Stimulated activated naive CD8-positive, alpha-beta T cell treated with anti-CD3 and anti-CD28 coated beads, Interleukin-15, amount 100 ng/mL, for 72 hours (primary cell): ENCODE results near the gene SARM1.

Experiments used
- ATAC-seq: fragments of 150-1000 bp; cut with Tn5 transposase; 2 replicates; pipeline ENCODE4 v1.10.0; 2021; ENCODE audit warnings: mild to moderate bottlenecking, moderate library complexity
- DNase-seq, 2 donors: peaks; one replicate each; pipeline ENCODE4 v3.0.0; 2021 to 2022
- H3K27ac Mint-ChIP-seq, 2 donors: one replicate each; pipeline ENCODE4 v1.8.0; 2022; ENCODE audit warnings: mild to moderate bottlenecking in 2 of 2, mixed read lengths in 2 of 2, moderate library complexity in 2 of 2
- H3K27me3 Mint-ChIP-seq: one replicate; pipeline ENCODE4 v1.8.0; 2022; ENCODE audit warnings: mixed read lengths
- H3K4me1 Mint-ChIP-seq: one replicate; pipeline ENCODE4 v1.8.0; 2022; ENCODE audit warnings: mild to moderate bottlenecking, mixed read lengths
- H3K4me3 Mint-ChIP-seq, 2 donors: one replicate each; pipeline ENCODE4 v1.8.0; 2022; ENCODE audit warnings: mild to moderate bottlenecking in 2 of 2, mixed read lengths in 2 of 2, moderate library complexity in 1 of 2
- H3K9me3 Mint-ChIP-seq, 2 donors: one replicate each; pipeline ENCODE4 v1.8.0; 2022; ENCODE audit warnings: mixed read lengths in 2 of 2

Gene SARM1

GRCh38 chr17:28446716-28447395 is 75.4 kb downstream of the SARM1 start:
- Mint-ChIP-seq H3K27me3 (peaks cover 22% of the 10 kb centered on the region), H3K4me1 (no peaks in the 10 kb centered on the region), H3K9me3 (no peaks in the 10 kb centered on the region), H3K27ac (no peak overlapping the region), H3K4me3 (no peak overlapping the region)
- DNase-seq = no peak
- no peak for ATAC-seq

- DNase-seq (no peak), ATAC-seq (no peak)
- no peaks in the 10 kb centered on the region for H3K9me3 Mint-ChIP-seq
- peaks cover 25% of the 10 kb centered on the region for H3K27me3 Mint-ChIP-seq
- no peak overlapping the region for H3K4me3 Mint-ChIP-seq
- no peaks in the 10 kb centered on the region for H3K4me1 Mint-ChIP-seq
- H3K27ac Mint-ChIP-seq = no peak overlapping the region
Observed at GRCh38 chr17:28447396-28447760, 75.9 kb downstream of the SARM1 start.

- Mint-ChIP-seq H3K27ac (no peak overlapping the region), H3K27me3 (peaks cover 19% of the 10 kb centered on the region), H3K4me1 (no peaks in the 10 kb centered on the region), H3K9me3 (no peaks in the 10 kb centered on the region), H3K4me3 (no peak overlapping the region)
- DNase-seq (no peak), ATAC-seq (no peak)
Observed at GRCh38 chr17:28449859-28450258, 78.4 kb downstream of the SARM1 start.
